Embryonic facial prominence (tissue), 1 donor: ENCODE data around the gene PRDM12.
"Not testable (repeated sequence)": the region's sequence is repeated elsewhere in the genome, so short reads cannot be mapped to it uniquely, and the experiment has no call there.

Source experiments
- DNase-seq: peaks from one replicate; pipeline ENCODE4 v3.0.0-alpha.2; 2016; ENCODE audit errors: extremely low spot score

The PRDM12 gene

DNA sequence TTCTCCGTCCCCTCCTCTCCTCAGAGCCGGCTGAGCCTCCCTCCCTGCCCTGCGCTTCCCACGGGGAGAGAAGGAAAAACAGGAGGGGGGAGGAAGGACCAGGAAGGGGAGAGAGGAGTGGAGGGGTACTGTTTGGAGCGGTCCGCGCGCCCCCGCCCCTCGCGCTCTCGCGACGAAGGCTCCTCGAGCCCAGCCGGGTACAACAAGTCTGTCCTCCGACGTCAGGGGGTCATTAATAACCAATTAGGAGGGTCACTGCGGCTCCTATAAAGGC is 480 bp upstream of the PRDM12 start:
- no peak for DNase-seq

DNA sequence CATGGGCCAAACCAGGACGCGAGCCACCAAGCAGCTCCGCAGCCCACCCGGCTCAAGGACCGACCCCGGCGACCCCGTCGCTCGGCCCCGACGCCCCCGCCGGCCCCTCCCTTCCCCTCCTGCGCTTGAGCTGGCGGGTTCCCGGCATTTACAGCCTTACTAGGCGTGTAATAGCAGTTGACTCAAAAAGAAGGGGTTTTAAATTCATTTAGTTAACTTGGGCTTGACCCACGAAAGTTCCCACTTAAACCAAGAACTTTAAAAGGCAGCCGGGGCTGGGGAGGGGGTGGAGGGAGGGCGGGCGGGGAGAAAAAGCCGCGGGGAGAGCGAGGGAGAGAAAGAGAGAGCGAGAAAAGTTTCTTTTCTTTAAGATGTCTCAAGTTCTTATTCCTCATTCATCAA is 636 bp downstream of the PRDM12 start:
- DNase-seq, result no peak

DNA sequence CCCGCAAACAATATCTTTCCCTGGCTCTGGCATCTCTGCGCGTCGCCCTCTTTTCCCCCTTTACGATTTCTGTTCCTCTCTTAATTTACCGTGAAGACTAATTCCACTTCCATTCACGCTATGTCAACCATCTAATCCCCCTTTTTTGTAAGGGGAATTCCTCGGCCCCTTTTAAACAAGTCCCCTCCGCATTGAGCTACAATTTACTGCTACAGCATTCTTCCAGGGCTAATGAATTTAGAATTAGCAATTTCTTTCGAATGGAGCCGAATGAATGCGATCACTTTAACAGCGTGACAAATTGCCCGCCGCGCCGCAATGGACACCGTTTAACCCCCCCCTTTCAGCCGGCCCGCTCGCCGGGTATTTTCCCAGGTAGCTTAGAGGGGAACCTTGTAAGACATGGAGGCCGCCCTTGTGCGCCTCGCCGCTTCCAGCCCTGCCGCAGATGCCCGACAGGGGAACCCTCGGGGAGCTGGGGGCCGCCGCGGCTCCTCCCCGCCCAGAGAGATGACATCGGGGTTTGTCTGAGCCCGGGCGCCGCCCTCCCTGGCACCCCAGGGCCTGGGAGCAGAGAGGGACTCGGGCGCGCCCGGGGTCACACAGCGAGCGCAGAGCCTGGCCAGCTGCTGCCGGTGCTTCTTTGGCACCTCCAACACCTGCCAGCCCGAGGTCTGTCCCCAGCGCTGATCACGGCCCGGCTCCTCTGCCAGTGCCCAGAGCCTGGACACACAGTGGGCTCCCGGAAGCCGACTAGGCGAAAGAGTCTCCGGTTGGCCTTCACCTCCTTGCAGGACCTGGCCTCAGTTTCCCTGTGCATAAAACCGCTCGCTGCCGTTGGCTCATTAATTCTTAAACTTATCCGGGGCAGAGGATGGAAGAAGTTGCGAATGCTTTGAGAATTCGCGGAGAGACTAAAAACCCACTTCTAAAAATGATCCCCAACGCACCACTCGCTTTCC is 1.3 kb downstream of the PRDM12 start:
- no peak for DNase-seq

DNA sequence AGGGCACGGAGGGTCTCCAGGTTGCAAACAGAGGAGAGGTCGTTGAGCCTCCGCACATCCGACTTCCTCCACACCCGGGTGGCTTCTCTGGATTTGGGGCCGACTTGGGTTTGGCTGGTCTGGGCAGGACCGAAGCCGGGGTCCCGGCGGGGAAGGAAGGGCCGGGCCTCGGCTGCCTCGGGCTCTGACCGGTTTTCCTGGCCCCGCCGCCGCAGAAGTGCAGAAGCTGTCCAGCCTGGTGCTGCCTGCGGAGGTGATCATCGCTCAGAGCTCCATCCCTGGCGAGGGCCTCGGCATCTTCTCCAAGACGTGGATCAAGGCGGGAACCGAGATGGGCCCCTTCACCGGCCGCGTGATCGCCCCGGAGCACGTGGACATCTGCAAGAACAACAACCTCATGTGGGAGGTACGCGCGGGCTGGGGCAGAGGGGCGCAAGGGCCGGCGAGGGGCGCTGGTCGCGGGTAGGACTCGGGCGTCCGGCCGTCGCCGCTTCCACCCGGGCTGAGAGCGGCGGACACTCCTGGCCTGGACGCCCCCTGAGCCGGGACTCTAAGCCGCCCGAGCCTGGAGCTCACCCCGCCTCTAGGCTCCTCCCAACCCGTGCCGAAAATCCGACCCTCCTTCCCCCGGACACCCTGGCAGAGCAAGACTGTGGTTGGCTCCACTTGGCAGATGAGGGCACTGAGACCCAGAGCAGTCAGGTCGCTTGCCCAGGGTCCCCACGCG is 2.2 kb downstream of the PRDM12 start:
- DNase-seq, result no peak

DNA sequence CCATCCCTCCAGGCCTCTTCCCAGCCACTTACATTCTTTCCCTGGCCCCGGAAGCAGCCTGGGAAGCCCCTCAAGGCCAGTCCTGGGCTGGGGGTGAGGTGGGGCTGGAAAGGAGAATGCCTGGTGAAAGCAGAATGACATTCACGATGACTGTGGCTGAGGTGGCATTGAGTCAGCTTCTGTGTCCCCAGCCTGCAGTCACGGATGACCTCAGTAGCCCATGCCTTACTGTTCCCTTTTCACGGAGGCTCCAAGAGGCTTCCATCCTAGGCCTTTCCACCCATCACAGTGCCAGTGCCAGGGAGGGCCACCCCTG is 2.7 kb downstream of the PRDM12 start:
- no peak for DNase-seq

DNA sequence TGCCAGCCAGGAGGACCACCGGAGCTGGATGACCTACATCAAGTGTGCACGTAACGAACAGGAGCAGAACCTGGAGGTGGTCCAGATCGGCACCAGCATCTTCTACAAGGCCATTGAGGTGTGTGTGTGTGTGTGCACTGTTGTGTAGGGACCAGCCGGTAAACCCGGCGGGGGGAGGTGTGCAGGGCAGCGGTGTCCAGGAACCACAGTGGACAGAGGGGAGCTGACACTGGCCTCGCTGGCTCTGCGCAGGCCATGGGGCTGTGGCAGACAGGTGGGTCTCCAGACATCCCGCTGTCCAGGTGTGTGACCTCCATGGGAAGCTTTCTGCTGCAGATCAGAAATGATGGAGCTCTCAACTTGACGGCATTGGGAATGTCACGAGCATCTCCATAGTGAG is 3.8 kb downstream of the PRDM12 start:
- DNase-seq, result no peak

DNA sequence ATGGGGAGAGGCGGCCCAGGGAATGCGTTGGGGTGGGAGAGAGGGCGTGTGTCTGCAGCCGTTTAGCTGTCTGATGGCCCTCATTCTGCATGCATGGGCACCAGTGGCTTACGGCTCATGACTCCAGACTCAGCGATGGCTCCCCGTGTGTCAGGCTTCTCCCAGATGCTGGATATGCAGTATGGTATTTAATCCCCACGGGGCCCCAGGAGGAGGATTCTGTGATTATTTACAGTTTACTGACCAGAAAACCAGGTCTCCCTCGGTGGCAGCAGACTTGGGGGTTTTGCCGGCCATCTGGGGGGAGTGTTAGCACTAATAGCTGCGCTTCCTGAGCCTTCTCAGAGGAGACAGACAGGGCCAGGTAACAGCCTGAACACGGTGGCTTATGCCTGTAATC is 4.3 kb downstream of the PRDM12 start:
- DNase-seq, result no peak

DNA sequence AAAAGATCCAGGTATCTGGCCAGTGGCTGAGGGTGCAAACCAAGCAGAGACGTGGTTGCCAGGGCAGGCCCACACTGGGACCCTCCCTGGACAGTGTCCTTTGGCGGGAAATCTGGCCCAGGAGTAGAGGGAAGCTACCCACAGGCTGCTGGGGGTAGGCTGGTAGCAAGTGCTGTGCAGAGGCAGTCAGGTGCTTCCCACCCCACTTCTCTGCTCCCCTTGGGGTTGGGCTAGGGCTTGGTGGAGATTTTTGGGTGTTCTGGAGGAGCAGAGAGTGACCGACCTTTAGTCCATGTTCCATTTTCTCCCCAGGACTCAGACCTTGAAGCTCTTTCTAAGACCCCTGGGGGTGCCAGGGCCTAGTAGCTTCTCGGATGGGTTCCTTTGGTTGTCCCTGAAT is 5.6 kb downstream of the PRDM12 start:
- DNase-seq, result no peak

DNA sequence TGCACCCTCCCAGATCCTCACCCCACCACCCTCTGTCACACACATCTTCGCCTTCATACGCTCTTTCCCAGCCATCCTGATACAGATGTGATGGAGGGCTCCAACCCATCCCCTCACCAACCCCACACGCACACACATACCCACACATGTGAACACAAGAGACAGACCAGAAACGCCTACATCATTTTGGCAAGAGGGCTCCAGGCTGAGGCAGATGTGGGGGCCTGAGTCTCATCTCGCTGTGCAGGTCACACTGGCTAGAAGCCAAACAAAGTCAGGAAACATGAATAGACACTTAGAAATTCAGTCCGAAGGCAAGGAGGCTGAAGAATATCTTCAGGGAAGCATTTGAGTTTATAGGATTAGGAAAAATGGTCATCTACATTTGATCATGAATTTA is 6.2 kb downstream of the PRDM12 start:
- DNase-seq, result no peak

DNA sequence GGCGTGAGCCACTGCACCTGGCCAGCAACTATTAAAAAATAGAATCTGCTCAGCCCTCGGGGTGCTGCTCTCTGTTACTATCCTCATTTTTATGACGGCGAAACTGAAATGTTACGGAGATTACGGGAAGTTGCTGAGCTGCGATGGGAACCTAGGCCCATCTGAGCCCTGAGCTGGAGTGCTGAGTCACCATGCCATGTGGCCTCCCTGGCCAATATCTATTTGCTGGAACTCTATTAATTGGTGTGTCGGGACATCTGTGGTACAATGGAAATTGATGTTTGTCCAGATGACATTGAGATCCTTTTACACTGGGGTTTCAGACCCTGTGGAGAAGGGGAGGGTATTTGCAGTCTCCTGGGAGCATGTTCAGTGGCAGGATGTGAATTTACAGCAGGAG is 8.1 kb downstream of the PRDM12 start:
- DNase-seq, result no peak

DNA sequence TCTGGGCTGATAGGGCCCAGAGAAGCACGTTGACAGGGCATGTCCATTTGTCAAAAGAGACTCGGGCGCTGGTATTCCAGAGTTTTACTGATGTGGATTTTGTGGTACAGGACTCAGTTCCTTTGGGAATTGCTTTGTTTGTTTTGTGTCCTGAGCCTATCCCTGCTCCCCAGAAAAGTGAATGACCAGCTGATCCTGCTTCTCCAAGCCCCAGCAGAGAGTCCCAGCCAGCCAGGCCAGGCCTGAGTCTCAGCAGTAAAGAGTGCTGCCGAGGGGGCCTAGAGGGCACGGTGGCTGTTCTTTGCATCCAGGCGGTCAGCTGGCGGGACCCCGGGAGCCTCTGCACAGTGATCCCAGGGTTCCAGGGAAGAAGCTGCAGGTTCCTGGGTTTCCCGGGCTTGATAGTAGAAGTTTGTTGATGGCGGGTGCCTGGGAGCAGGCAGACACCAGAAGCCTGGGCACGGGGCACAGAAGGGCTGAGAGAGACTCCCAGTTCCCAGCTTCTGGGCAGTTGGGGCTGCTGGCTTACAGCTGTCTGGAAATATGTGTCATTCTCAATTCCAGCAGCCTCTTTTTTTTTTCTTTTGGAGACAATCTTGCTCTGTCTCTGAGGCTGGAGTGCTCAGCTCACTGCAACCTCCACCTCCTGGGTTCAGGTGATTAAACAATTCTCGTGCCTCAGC is 8.7 kb downstream of the PRDM12 start:
- no peak for DNase-seq

DNA sequence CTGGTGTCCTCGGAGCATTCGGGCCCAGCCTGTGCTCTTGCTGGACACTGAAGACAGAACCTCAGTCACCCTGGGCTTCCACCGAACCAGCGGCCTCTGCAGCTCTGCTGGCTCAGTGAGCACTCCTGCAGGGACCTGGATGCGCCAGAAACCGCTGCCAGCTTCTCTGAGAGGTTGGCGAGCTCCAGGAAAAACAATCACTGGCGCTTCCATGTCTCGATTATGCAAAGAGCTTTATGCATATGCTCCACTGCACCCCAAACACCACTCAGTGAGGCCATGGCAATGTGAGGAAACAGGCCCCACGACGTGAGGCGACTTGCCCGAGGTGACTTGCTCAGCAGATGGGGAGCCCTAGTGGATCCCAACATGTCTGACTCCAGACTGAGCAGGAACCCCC is 11.0 kb downstream of the PRDM12 start:
- DNase-seq, result no peak

DNA sequence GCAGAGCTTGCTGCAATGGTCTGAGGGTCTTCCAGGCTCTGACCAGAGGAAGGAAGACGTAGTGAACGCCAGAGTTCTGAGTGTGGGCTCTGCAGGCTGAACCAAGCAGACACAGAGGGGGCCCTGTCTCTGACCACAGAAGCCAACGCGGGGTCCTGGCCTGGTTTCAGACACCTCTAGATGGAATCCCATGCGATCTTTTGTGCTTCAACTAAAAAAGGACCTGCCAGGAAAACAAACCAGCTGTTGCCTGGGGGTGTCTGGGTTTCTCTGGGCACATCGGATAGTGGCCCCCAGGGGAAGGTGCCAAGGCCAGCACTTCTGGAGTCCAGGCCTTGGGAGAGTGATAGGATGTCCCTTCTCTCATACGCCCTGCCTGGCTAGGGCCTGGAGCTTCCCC is 12.9 kb downstream of the PRDM12 start:
- DNase-seq, result no peak

DNA sequence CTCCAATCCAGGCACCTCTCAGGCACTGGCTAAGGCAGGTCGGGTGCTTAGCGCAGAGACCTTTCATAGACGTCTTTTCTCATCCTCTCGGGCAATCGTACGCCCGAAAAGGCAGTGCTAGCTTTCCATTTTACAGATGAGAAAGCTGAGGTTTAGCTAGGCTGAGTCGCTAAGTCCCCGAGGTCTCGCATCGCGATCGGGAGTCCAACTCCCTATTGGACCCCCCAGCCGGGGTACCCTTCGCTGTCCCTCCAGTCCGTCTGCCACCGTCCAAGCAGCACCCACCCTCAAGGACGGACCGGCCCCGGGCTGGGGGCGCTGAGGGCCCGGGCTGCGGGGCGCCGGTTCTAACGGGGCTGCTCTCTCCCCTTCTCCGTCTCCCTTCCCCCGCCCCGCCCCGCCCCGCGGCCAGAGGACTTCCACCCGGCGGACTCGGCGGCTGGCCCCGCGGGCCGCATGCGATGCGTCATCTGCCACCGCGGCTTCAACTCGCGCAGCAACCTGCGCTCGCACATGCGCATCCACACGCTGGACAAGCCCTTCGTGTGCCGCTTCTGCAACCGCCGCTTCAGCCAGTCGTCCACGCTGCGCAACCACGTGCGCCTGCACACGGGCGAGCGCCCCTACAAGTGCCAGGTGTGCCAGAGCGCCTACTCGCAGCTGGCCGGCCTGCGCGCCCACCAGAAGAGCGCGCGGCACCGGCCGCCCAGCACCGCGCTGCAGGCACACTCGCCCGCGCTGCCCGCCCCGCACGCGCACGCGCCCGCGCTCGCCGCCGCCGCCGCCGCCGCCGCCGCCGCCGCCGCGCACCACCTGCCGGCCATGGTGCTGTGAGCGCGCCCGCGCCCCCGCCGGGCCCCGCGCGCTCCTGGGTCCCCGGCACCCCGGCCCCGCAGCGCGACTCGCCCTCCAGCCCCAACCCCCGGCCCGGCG is 16.7 kb downstream of the PRDM12 start:
- DNase-seq, result no peak

DNA sequence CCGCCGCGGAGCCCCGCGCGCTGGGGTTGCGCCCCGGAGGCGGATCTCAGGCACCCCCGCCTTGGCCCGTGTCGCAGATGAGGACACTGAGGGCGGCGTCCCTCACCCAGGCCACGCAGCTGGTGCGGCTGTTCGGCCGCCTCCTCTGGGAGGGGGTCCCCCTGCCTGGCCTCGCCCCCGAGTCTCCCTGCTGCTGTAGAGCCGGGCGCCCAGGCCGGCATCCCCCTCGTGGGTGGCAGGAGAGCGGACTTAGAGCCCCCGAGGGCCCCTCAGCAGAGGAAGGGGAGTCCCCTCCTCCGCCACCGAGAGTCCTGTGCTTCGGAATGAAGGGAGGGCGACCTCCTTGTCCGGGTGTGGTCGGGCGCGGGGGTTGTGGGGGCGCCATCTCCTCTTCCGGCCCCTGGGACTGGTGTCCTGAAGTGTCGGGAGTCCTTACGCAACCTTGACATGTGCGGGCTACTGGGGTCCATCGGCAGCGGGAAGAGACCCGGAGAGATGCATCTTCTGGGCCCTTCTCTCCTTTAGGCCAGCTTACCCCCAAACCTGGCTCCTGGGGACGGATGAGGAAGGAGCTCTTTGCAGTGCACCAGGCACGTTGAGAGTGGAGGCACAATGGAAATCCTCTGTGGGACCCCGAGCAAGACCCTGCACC is 17.5 kb downstream of the PRDM12 start:
- no peak for DNase-seq

DNA sequence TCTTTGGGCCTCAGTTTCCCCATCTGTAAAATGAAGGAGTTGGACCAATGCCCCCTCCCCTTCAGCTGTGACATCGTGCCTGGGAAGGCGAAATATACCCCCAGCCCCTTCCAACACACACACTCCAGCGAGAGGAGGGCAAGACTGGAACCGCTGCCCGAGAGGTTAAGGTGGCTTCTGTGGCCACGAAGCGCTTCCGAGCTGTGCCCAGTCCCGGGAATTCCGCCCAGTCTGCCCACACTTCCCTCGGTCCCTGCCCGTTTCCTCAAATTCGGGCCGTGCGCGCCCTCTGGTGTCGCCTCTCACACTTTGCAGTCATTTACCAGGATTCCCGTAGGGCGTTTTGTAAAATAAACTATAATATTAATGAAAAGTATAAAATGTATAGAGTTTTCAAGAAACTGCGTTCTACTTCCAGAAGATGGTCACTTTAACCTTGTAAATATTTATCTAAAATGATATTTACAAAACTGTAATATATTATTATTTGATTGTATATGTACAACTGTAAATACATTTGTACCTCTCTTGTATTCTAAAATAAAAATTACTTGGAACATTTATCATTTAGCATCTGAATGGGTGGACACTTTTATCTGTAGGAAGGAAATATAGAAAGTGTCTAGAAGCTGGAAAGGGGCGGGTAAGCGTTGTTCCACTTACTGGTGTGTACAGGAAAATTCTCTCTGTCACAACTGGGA is 18.2 kb downstream of the PRDM12 start:
- DNase-seq, result no peak

DNA sequence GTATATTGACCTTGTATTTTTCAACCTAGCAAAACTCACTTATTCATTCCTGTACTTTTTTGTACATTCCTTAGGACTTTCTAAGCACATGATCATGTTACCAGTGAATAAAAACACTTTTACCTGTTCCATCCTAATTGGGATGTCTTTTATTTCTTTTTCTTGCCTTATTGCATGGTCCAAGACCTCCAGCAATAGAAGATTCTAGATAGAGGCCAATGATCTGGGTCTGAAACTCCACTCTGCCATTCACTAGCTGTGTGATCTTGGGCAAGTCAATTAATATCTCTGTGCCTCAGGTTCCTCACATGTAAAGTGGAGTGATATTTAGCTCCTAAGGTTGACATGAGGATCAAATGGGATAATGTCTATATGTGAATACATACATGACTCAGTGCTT is 20.7 kb downstream of the PRDM12 start:
- DNase-seq, result no peak

DNA sequence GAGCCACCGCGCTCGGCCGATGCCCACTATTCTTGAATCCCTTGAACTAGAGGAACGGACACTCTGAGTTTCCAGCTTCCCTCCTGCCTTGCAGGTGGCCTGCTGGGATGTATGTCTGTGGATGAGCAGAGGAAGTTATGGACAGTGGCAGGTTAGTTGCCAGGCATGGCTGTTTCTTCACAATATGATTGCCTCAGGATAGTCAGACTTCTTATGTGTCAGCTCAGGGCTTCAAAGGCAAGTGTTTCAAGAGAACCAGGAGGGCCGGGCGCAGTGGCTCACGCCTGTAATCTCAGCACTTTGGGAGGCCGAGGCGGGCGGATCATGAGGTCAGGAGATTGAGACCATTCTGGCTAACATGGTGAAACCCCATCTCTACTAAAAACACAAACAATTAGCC is 21.6 kb downstream of the PRDM12 start:
- DNase-seq, result not testable (repeated sequence)

DNA sequence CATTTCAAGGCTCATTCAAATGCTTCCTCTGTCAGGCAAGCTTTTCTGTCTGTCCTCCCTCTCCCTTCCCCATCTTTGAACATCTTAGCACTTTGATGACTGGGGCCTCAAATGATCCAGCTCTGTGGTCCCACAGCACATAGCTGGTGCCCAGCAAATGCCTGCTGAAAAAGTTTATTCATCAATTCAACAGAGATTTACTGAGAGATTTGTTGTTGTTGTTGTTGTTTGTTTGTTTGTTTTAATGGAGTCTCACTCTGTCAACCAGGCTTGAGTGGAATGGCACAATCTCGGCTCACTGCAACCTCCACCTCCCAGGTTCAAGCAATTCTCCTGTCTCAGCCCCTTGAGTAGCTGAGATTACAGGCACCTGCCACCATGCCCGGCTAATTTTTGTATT is 23.2 kb downstream of the PRDM12 start:
- DNase-seq, result no peak

DNA sequence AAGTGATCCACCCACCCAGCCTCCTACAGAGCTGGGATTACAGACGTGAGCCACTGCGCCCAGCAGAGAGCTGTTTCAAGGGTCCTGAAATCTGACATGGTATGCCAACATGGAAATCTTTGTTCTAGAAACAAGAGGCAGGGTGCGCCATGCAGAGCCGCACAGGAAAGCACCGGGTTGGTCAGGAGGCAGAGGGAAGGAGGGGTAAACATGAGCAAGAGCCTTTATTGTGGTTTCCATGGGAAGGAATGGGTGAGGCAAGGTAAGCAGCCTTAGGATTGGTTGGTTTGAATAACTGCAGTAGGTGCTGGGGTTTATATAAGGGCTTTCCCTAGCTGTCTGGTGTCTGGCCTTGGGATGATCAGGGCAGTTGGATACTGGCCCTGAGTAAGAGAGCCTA is 23.7 kb downstream of the PRDM12 start:
- DNase-seq, result no peak

DNA sequence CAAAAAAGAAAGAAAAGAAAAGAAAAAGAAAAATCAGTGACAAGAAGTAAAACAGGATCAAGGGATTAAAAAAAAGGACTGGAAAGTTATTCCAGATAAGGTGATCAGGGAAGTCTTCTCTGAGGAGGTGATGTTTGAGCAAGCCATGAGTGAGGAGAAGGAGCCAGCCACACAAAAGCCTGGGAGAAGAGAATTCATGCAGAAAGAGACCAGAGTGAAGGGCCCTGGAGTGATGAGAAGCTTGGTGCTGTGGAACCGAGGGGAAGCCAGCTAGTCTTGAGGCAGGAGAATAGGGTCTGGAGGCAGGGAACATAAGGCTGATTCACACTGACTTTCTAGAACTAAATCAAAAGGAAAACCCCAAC is 25.2 kb downstream of the PRDM12 start:
- no peak for DNase-seq
